ENCODE measurements around the gene SFRP2.

DNA sequence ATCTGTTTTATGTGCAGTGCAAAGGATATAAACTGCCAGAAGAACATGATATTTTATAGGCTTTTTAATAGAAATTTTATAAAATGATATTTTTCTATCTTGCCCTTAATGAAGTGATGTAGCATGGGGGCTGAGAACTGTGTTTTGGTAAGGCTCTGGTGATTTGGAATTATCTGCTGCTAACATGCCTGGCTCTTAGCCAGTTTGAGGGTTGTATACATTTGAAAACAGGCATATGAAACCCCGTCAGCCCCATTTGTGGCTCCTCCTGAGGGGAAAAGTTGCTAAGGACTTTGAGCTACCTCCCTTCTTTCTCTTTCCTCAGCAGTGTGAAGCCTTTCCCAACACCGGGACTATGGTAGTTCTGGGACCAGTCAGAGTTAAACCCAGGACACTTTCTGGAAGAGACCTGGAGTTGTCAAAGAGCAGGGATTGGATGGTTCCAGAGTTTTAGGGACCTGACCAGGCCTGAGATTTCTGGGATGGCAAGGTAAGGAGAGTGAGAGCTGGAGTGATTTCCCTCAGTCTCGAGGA lies 4.7 kb downstream of the SFRP2 start:
- TF ChIP-seq CTCF (IDR thresholded peaks at IDR 0.05) (no peak), EZH2 (IDR thresholded peaks at IDR 0.05) (no peak)
